Erythroblast (primary cell): ENCODE results near the gene HPS1.

Source experiments
- GATA1 ChIP-seq: IDR thresholded peaks from 2 replicates; pipeline ENCODE4 v1.6.1; 2011; ENCODE audit warnings: low read depth, mild to moderate bottlenecking, control low read depth, low read length, moderate library complexity
- POLR2A ChIP-seq: IDR thresholded peaks from 2 replicates; pipeline ENCODE4 v1.6.1; 2011; ENCODE audit warnings: mild to moderate bottlenecking, low read length

DNA sequence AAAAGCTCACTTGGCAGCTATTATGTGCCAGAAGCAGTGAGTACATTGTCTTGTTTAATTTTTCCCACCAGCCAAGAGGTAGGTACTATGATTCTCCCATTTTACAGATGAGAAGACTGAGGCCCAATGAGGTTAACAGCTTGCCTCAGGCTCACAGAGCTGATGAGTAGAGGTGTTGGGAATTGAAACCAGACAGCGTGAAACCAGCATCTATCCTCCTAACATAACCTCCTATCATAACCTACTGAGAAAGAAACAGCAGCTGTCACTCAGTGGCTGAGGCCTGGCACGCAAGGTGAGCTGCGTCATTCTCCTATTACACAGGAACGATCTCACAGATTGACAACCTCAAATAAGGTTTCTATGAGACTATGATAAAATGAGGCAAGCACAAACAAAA, 37.9 kb downstream of the HPS1 start:
- TF ChIP-seq POLR2A, result no peak
- TF ChIP-seq GATA1, result no peak
